Hindlimb muscle (tissue), 1 donor: ENCODE measurements around the gene MARK3. TPM values are rescaled to one million over a fixed set of nuclear protein-coding genes. Genes with fewer than 3 reads are reported as not detected.

Experiments used
- DNase-seq: peaks from one replicate; pipeline ENCODE4 v3.0.0-alpha.2; 2013
- polyA plus RNA-seq: library from polyadenylated mRNA; unstranded; fragments of 120-200 nt; gene quantifications from one replicate; pipeline ENCODE4 v1.2.1, GENCODE V29; 2013; ENCODE audit not compliant: insufficient read length

MARK3 gene
- polyA plus RNA-seq, 1 donor, result 60.4 TPM

DNA sequence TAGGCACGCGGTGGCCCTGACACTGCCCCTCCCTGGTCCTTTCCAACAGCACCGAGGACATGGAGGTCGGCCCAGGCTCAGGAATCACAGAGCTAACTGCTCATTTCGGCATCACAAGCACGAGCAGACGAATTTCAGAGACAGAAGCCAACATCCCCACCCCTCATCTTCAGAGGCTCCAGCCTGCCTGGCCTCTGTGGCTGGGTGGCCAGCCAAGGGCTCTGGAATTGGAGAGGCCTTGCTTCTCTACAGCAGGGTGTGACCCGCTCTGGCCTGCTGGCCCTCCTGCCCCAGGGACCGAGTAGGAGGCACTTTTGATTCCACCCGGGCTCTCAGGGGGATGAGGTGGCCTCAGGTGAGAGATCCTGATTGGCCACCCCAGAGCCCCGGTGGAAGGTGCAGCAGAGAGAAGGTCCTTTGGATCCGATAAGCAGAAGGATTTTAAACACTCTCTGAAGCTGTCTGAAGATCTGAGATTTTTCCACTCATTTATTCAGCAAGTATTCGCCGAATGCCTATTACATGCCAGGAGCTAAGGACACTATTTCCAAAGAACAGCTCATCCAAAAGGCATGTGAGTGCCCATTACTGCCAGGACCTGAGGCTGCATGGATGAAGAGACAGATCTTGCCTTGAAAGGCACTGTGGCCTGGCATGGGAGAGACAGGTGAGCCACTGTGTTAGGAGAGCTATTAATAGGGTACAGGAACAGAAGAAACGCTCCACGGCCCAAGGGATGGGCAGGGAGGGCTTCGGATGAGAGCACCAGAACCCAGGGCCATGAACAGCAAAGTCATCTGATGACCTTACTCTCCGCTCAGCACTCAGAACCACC is 167.0 kb downstream of the MARK3 start:
- DNase-seq, result peak; percentile 71

DNA sequence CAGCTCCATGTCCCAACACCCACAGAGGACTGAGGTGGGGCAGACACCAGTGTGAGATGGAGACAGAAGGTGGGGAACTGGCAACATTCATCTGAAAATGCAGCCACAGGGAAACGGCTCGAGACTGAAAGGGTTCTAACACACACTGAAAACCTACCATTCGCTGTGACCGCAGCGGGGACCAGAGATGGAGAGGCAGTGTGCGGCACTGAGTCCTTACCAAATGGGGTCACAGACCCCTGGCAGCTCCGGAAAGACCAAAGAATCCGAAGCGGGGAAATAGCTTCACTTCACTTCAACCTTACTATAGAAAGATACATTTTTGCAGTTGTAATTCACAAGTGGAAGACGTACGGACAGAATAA is 167.6 kb downstream of the MARK3 start:
- DNase-seq, result no peak

Other genes starting within 250 kb of the MARK3 start
- gene EIF5, start 51.2 kb upstream of the MARK3 start, polyA plus RNA-seq, result 191 TPM
- gene CKB, start 137.4 kb downstream of the MARK3 start, polyA plus RNA-seq, result 190 TPM
- 7.8 TPM for gene TRMT61A, start 143.8 kb downstream of the MARK3 start, polyA plus RNA-seq
- gene BAG5, start 177.2 kb downstream of the MARK3 start, polyA plus RNA-seq, result 17.8 TPM
- 59.0 TPM for gene COA8, start 177.5 kb downstream of the MARK3 start, polyA plus RNA-seq
- gene KLC1, start 243.8 kb downstream of the MARK3 start, polyA plus RNA-seq, result 118 TPM